Body of pancreas (tissue), 4 donors: ENCODE measurements around the gene ARHGAP15.

Source experiments
- POLR2A ChIP-seq, 3 donors: fragments of 450-650 bp; IDR thresholded peaks; one replicate each; pipeline ENCODE4 v1.6.1; 2016; ENCODE audit warnings: antibody characterized with exemption in 3 of 3, mild to moderate bottlenecking in 2 of 3
- TF ChIP-seq, protein P1 (sequence below), 7 experiments: fragments of 450-650 bp in 4 of 7; fragments of 200-600 bp in 3 of 7; sonication (generic) in 3 of 7; IDR thresholded peaks; one replicate each; pipeline ENCODE4 v1.5.1; 2016 to 2019; ENCODE audit warnings: antibody characterized with exemption in 7 of 7

DNA sequence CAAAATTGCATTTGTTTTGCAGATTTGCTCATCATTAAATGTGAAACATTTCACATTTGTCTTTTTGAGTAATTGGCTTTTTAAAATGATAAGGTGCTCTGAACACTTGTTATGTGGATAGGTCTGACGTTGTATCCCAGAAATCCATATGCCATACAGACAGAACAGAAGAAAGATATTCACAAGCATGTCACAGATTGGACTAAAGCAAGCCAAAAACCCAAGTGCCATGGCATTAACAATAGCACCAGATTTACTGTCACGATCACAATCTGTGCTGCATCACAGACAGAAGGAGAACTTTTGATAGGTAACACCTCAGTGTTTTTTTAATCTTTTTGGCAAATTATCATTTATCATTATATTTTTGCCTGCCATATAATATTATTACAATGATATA is 272.6 kb downstream of the ARHGAP15 start:
- TF ChIP-seq POLR2A (IDR thresholded peaks at IDR 0.05): no peak
- TF ChIP-seq, protein P1, sequence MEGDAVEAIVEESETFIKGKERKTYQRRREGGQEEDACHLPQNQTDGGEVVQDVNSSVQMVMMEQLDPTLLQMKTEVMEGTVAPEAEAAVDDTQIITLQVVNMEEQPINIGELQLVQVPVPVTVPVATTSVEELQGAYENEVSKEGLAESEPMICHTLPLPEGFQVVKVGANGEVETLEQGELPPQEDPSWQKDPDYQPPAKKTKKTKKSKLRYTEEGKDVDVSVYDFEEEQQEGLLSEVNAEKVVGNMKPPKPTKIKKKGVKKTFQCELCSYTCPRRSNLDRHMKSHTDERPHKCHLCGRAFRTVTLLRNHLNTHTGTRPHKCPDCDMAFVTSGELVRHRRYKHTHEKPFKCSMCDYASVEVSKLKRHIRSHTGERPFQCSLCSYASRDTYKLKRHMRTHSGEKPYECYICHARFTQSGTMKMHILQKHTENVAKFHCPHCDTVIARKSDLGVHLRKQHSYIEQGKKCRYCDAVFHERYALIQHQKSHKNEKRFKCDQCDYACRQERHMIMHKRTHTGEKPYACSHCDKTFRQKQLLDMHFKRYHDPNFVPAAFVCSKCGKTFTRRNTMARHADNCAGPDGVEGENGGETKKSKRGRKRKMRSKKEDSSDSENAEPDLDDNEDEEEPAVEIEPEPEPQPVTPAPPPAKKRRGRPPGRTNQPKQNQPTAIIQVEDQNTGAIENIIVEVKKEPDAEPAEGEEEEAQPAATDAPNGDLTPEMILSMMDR (IDR thresholded peaks at IDR 0.05): no peak
